WTC11 (cell line): Measurements from ENCODE around the gene ENPP6. TPM values are rescaled to one million over a fixed set of nuclear protein-coding genes. Genes with fewer than 3 reads are reported as not detected.

Experiments used
- ATAC-seq: fragments of 200-7000 bp; cut with Tn5 transposase; 2 replicates; pipeline ENCODE4 v1.10.0; 2021; ENCODE audit warnings: mild to moderate bottlenecking, moderate library complexity
- CTCF ChIA-PET: fragments of 300-600 bp; sonication (Branson Sonifier 250); formaldehyde crosslinking; loops from one replicate; lab custom pipeline; 2021; ENCODE audit warnings: antibody characterized with exemption; lab: Charles Lee
- POLR2A ChIA-PET: fragments of 350-600 bp; sonication (Branson Sonifier 250); formaldehyde crosslinking; loops from one replicate; lab custom pipeline; 2021; ENCODE audit warnings: antibody characterized with exemption; lab: Charles Lee
- DNase-seq: peaks from one replicate; pipeline ENCODE4 v3.0.0; 2021; ENCODE audit warnings: low spot score
- H3K27ac Mint-ChIP-seq: 2 replicates; pipeline ENCODE4 v1.8.0; 2021; ENCODE audit warnings: mixed read lengths
- H3K27me3 Mint-ChIP-seq: 2 replicates; pipeline ENCODE4 v1.8.0; 2021; ENCODE audit warnings: low read depth, mild to moderate bottlenecking, moderate library complexity, mixed read lengths
- H3K36me3 Mint-ChIP-seq: 2 replicates; pipeline ENCODE4 v1.8.0; 2021; ENCODE audit warnings: mixed read lengths
- H3K4me1 Mint-ChIP-seq: 2 replicates; pipeline ENCODE4 v1.8.0; 2022; ENCODE audit warnings: mixed read lengths
- H3K4me3 Mint-ChIP-seq: 2 replicates; pipeline ENCODE4 v1.8.0; 2021; ENCODE audit warnings: mild to moderate bottlenecking, moderate library complexity, mixed read lengths
- H3K9me3 Mint-ChIP-seq: 2 replicates; pipeline ENCODE4 v1.8.0; 2021; ENCODE audit warnings: mixed read lengths
- ARID4B ChIP-seq: sonication (generic); formaldehyde crosslinking; IDR thresholded peaks from 2 replicates; pipeline ENCODE4 v1.8.0; 2023; ENCODE audit warnings: missing genetic modification reagents, mild to moderate bottlenecking, borderline replicate concordance
- ATF1 ChIP-seq: sonication (generic); formaldehyde crosslinking; IDR thresholded peaks from 2 replicates; pipeline ENCODE4 v1.8.1; 2023; ENCODE audit warnings: mild to moderate bottlenecking, moderate library complexity, missing genetic modification reagents
- CBFB ChIP-seq: sonication (generic); formaldehyde crosslinking; IDR thresholded peaks from 2 replicates; pipeline ENCODE4 v1.8.1; 2022; ENCODE audit warnings: mild to moderate bottlenecking, low read depth, missing genetic modification reagents
- CTCF ChIP-seq: fragments of 200-600 bp; IDR thresholded peaks from 2 replicates; pipeline ENCODE4 v1.8.0; 2022; ENCODE audit warnings: antibody characterized with exemption
- E2F1 ChIP-seq: sonication (generic); formaldehyde crosslinking; IDR thresholded peaks from 2 replicates; pipeline ENCODE4 v1.8.0; 2022; ENCODE audit warnings: mild to moderate bottlenecking, missing genetic modification reagents
- ESRRA ChIP-seq: sonication (generic); formaldehyde crosslinking; IDR thresholded peaks from 2 replicates; pipeline ENCODE4 v1.8.1; 2022; ENCODE audit warnings: mild to moderate bottlenecking, missing genetic modification reagents, borderline replicate concordance
- ETV6 ChIP-seq: sonication (generic); formaldehyde crosslinking; IDR thresholded peaks from 2 replicates; pipeline ENCODE4 v1.8.1; 2022; ENCODE audit warnings: mild to moderate bottlenecking, missing genetic modification reagents
- FOXK1 ChIP-seq: sonication (generic); formaldehyde crosslinking; IDR thresholded peaks from 2 replicates; pipeline ENCODE4 v1.8.0; 2022; ENCODE audit warnings: mild to moderate bottlenecking, moderate library complexity, missing genetic modification reagents
- JAZF1 ChIP-seq: fragments of 250-450 bp; sonication (Bioruptor Pico); IDR thresholded peaks from 2 replicates; pipeline ENCODE4 v1.9.0; 2021; ENCODE audit warnings: moderate library complexity, mild to moderate bottlenecking, inconsistent platforms
- NFATC4 ChIP-seq: fragments of 250-450 bp; sonication (Bioruptor Pico); IDR thresholded peaks from 2 replicates; pipeline ENCODE4 v1.9.0; 2021; ENCODE audit warnings: mild to moderate bottlenecking
- NFE2L1 ChIP-seq: sonication (generic); formaldehyde crosslinking; IDR thresholded peaks from 2 replicates; pipeline ENCODE4 v1.8.1; 2023; ENCODE audit warnings: missing genetic modification reagents
- NFYB ChIP-seq: sonication (generic); formaldehyde crosslinking; conservative IDR thresholded peaks from 2 replicates; pipeline ENCODE4 v1.8.0; 2022; ENCODE audit warnings: low read depth, missing genetic modification reagents
- NR2C2 ChIP-seq: sonication (generic); formaldehyde crosslinking; IDR thresholded peaks from 2 replicates; pipeline ENCODE4 v1.8.0; 2022; ENCODE audit warnings: mild to moderate bottlenecking, missing genetic modification reagents
- RORB ChIP-seq: fragments of 250-450 bp; sonication (Bioruptor Pico); IDR thresholded peaks from 2 replicates; pipeline ENCODE4 v1.9.0; 2021; ENCODE audit warnings: mild to moderate bottlenecking
- SP1 ChIP-seq: sonication (generic); formaldehyde crosslinking; conservative IDR thresholded peaks from 2 replicates; pipeline ENCODE4 v1.8.1; 2022; ENCODE audit warnings: missing genetic modification reagents
- TCF7 ChIP-seq: sonication (generic); formaldehyde crosslinking; IDR thresholded peaks from 2 replicates; pipeline ENCODE4 v1.8.0; 2022; ENCODE audit warnings: mild to moderate bottlenecking, low read depth, missing genetic modification reagents, moderate library complexity
- ZMAT4 ChIP-seq: fragments of 250-450 bp; sonication (Bioruptor Pico); IDR thresholded peaks from 2 replicates; pipeline ENCODE4 v1.9.0; 2021; ENCODE audit warnings: mild to moderate bottlenecking
- total RNA-seq: library from RNA; stranded (reverse); gene quantifications from 3 replicates; pipeline ENCODE4 v1.2.3, GENCODE V29; 2021
- TF ChIP-seq, protein P1 (sequence below): fragments of 250-450 bp; sonication (Bioruptor Pico); IDR thresholded peaks from 2 replicates; pipeline ENCODE4 v1.9.0; 2021; ENCODE audit warnings: mild to moderate bottlenecking
- TF ChIP-seq, protein P2 (sequence below): sonication (generic); formaldehyde crosslinking; IDR thresholded peaks from 2 replicates; pipeline ENCODE4 v1.8.1; 2023; ENCODE audit warnings: mild to moderate bottlenecking, missing genetic modification reagents, moderate library complexity

The ENPP6 gene
- total RNA-seq, 1 experiment from 2014 or later: 0.09 TPM

GRCh38 chr4:184238072-184238745 is 20.5 kb upstream of the ENPP6 start:
- no peak overlapping the region for H3K27ac Mint-ChIP-seq
- no peaks in the 10 kb centered on the region for H3K27me3 Mint-ChIP-seq
- no peaks in the 10 kb centered on the region for H3K36me3 Mint-ChIP-seq
- ATAC-seq (no peak), DNase-seq (no peak)
- H3K4me3 Mint-ChIP-seq: no peak overlapping the region
- ChIA-PET POLR2A (no interaction called here), CTCF (interaction anchor here (1.7 to 1.8 kb wide), 2 partner anchors 26 to 70 kb away, joined by 4 to 5 read pairs; no protein-coding TSS in a partner anchor)
- TF ChIP-seq RORB (CRISPR knock-in tag): no peak
- no peak for TF ChIP-seq NR2C2 (CRISPR knock-in tag)
- TF ChIP-seq FOXK1 (CRISPR knock-in tag): no peak
- TF ChIP-seq NFATC4 (CRISPR knock-in tag): no peak
- TF ChIP-seq TCF7 (CRISPR knock-in tag): no peak
- no peak for TF ChIP-seq SP1
- TF ChIP-seq ZMAT4 (CRISPR knock-in tag): no peak
- no peak for TF ChIP-seq NFE2L1 (CRISPR knock-in tag)
- no peak for TF ChIP-seq CBFB (CRISPR knock-in tag)
- no peak for TF ChIP-seq ATF1 (CRISPR knock-in tag)
- no peak for TF ChIP-seq E2F1 (CRISPR knock-in tag)
- TF ChIP-seq ETV6 (CRISPR knock-in tag): no peak
- TF ChIP-seq, protein P1, sequence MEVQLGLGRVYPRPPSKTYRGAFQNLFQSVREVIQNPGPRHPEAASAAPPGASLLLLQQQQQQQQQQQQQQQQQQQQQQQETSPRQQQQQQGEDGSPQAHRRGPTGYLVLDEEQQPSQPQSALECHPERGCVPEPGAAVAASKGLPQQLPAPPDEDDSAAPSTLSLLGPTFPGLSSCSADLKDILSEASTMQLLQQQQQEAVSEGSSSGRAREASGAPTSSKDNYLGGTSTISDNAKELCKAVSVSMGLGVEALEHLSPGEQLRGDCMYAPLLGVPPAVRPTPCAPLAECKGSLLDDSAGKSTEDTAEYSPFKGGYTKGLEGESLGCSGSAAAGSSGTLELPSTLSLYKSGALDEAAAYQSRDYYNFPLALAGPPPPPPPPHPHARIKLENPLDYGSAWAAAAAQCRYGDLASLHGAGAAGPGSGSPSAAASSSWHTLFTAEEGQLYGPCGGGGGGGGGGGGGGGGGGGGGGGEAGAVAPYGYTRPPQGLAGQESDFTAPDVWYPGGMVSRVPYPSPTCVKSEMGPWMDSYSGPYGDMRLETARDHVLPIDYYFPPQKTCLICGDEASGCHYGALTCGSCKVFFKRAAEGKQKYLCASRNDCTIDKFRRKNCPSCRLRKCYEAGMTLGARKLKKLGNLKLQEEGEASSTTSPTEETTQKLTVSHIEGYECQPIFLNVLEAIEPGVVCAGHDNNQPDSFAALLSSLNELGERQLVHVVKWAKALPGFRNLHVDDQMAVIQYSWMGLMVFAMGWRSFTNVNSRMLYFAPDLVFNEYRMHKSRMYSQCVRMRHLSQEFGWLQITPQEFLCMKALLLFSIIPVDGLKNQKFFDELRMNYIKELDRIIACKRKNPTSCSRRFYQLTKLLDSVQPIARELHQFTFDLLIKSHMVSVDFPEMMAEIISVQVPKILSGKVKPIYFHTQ: no peak
- TF ChIP-seq CTCF: no peak
- no peak for TF ChIP-seq JAZF1 (CRISPR knock-in tag)
- no peak for TF ChIP-seq NFYB (CRISPR knock-in tag)
- no peak for TF ChIP-seq ARID4B (CRISPR knock-in tag)
- no peak for TF ChIP-seq ESRRA (CRISPR knock-in tag)
- TF ChIP-seq, protein P2, sequence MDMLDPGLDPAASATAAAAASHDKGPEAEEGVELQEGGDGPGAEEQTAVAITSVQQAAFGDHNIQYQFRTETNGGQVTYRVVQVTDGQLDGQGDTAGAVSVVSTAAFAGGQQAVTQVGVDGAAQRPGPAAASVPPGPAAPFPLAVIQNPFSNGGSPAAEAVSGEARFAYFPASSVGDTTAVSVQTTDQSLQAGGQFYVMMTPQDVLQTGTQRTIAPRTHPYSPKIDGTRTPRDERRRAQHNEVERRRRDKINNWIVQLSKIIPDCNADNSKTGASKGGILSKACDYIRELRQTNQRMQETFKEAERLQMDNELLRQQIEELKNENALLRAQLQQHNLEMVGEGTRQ: no peak
- H3K9me3 Mint-ChIP-seq: no peaks in the 10 kb centered on the region
- no peaks in the 10 kb centered on the region for H3K4me1 Mint-ChIP-seq
